GM12873 (cell line): ENCODE measurements around the gene DSCAM.

Experiments
- TF ChIP-seq, protein P1 (sequence below): IDR thresholded peaks from 2 replicates; pipeline ENCODE4 v1.5.1; 2012; ENCODE audit warnings: low read depth, mild to moderate bottlenecking, moderate library complexity, low read length, control low read depth; ENCODE audit not compliant: insufficient read depth; ENCODE audit errors: missing control alignments

Gene DSCAM

DNA sequence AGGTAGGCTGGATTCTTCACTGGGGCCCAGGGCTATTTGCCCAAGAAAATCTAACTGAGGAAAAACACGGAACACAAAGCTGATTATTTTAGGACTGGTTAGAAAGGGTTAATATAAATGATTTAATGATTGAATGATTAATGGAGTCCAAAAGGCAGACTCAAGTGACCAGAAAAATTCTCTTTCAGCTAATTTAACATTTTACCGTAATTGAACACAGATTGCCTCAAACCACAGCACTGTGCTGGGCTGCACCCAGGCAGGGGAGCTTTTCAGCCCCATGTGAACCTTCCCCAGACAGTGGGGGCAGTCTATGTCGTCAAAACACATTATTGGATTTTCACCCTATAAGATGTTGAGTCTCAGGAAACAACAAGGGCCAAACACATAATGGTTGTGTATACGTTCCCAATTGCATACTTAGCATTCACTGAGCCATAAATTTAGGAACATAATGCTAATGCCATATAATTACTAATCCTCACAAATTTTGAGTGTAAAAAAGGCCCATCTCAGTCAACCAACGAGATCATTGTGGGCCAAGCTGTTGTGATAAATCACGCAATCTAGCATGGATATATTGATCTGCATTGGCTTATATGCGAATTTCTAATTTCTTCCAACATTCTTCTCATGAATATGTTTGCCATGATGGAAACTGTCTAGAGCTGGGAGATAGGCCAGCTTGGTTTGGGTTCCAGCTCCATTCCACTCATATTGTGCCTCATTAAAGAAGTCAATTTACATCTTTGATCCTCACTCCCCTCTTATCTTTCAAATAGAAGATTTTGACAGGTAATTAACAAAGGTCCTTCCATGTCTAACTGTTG lies 27.7 kb downstream of the DSCAM start:
- TF ChIP-seq, protein P1, sequence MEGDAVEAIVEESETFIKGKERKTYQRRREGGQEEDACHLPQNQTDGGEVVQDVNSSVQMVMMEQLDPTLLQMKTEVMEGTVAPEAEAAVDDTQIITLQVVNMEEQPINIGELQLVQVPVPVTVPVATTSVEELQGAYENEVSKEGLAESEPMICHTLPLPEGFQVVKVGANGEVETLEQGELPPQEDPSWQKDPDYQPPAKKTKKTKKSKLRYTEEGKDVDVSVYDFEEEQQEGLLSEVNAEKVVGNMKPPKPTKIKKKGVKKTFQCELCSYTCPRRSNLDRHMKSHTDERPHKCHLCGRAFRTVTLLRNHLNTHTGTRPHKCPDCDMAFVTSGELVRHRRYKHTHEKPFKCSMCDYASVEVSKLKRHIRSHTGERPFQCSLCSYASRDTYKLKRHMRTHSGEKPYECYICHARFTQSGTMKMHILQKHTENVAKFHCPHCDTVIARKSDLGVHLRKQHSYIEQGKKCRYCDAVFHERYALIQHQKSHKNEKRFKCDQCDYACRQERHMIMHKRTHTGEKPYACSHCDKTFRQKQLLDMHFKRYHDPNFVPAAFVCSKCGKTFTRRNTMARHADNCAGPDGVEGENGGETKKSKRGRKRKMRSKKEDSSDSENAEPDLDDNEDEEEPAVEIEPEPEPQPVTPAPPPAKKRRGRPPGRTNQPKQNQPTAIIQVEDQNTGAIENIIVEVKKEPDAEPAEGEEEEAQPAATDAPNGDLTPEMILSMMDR = no peak

DNA sequence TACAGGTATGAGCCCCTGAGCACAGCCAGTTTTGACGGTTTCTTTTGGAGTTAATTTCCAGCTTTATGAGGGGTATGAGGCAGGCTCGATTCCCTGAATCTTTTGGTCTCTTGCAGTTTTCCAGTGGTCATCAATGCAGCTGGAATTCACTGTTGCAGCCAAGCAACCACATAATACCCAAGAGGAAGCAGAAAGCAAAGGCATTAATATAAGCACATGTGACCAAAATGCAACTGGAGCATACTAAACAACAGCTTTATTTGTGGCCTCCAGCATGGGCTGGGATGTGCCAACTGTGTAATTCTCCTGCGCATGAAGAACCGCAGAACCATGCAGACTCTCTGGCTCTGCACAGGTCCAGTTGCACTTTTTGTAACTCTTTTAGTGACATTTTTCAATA lies 33.0 kb downstream of the DSCAM start:
- TF ChIP-seq, protein P1 = no peak

DNA sequence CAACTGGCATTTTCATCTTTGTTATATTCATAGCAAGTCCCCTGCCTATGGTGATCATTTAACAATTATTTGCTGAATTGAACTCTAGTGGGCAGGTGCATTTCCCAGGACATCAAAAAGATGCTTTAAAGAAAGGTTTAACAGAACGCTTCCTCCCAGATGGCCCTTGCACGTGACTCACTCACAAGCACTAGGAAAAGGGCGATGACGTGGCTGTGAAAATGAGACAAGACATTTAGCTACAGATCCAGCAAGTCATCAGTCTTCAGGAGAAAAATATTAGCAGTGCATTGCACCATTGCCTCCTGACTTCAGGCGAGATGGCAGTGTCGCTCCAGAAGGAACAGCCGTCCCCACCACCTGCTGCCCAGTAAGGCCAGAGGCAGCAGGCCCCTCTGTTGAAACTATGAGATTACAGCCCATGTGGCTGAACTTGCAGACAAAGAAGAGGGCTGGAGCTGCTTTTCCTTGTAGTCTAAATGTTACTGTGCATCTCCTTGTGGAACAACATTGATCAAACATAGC lies 37.2 kb downstream of the DSCAM start:
- TF ChIP-seq, protein P1 = no peak

DNA sequence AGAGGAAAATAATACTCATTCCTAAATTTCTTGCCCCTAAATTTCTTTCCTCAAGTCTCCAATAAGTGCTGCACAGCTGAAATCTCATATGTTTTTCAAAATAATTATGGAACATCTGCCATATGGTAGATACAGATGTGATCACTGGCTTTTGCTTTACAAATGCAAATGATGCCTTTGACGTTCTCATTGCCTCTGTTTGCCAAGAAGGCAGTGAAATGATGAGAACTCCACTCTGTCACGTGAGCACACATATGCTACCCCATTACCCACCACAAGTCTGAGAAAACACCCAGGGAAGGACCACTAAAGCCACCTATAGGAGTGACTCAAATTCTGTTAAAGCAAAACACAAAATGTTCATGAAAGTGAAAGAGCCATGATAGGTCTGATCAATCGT lies 43.9 kb downstream of the DSCAM start:
- TF ChIP-seq, protein P1 = no peak

DNA sequence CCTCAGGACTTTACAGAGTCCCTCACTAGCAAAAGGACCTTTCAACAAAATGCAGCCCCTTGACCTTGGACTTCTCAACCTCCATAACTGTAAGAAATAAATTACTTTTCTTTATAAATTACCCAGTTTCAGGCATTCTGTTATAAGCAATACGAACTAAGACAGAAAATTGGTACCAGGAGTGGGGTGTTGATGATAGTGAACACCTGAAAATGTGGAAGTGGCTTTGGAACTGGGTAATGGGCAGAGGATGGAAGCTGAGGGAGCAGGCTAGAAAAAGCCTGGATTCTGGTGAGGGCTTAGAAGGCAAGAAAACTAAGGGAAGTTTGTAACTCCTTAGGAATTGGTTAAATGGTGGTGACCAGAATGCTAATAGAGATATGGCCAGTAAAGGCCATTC lies 46.8 kb downstream of the DSCAM start:
- TF ChIP-seq, protein P1 = no peak

DNA sequence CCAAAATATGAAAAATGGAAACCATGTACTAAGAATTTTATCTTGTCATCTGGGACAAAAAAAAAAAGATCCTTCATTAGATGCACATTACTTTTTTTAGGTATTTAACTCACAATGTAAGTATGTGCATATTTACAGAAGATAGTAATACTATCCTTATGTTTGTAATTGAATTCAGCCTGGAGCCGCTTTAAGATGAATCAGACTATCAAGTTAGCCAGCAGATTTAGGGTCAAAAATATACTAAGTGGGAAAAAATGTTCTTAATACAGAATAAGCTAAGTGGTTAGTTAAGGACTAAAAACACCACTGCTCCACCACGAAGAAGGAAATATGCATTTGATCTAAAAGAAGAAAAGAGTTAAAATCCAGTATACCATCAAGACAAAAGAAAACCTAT lies 49.1 kb downstream of the DSCAM start:
- TF ChIP-seq, protein P1 = no peak

DNA sequence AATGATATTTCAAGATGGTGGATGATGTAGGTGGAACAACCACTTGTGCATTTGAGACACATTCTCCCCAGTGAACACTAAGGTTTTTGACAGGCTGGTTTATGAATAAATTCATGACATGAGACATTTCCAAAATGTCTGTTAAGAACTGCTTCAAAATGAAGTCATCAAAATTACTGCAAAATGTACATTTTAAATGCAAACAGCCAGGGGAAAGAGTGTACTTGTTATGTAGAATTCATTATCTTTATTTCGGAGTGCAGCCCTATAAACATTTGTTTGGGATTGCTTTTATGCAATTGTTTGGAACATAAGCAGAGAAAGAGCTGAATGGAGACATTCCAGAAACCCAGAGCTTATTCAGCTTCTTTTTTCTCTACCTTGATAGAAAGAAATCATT lies 49.5 kb downstream of the DSCAM start:
- TF ChIP-seq, protein P1 = no peak
